Activated naive CD4-positive, alpha-beta T cell treated with anti-CD3 and anti-CD28 coated beads, Interleukin-2, amount 10 ng/mL, durations not matched to agents 7 days and 5 days (primary cell): ENCODE measurements around the gene TMEM212.
"Not testable (repeated sequence)": the region's sequence is repeated elsewhere in the genome, so short reads cannot be mapped to it uniquely, and the experiment has no call there.

Source experiments
- CTCF ChIA-PET: fragments of 350-600 bp; sonication (Branson Sonifier 250); formaldehyde crosslinking; loops from one replicate; lab custom pipeline; 2021; ENCODE audit warnings: antibody characterized with exemption; lab: Charles Lee
- DNase-seq: peaks from one replicate; pipeline ENCODE4 v3.0.0-alpha.2; 2020
- H3K27ac Mint-ChIP-seq: one replicate; pipeline ENCODE4 v1.8.0; 2021; ENCODE audit warnings: mild to moderate bottlenecking, moderate library complexity, mixed read lengths
- H3K27me3 Mint-ChIP-seq: one replicate; pipeline ENCODE4 v1.8.0; 2021; ENCODE audit warnings: mild to moderate bottlenecking, mixed read lengths
- H3K36me3 Mint-ChIP-seq: one replicate; pipeline ENCODE4 v1.8.0; 2021; ENCODE audit warnings: mixed read lengths
- H3K4me1 Mint-ChIP-seq: one replicate; pipeline ENCODE4 v1.8.0; 2021; ENCODE audit warnings: mixed read lengths
- H3K4me3 Mint-ChIP-seq: one replicate; pipeline ENCODE4 v1.8.0; 2021; ENCODE audit warnings: mild to moderate bottlenecking, moderate library complexity, mixed read lengths
- H3K9me3 Mint-ChIP-seq: one replicate; pipeline ENCODE4 v1.8.0; 2021; ENCODE audit warnings: mixed read lengths

The TMEM212 gene

DNA sequence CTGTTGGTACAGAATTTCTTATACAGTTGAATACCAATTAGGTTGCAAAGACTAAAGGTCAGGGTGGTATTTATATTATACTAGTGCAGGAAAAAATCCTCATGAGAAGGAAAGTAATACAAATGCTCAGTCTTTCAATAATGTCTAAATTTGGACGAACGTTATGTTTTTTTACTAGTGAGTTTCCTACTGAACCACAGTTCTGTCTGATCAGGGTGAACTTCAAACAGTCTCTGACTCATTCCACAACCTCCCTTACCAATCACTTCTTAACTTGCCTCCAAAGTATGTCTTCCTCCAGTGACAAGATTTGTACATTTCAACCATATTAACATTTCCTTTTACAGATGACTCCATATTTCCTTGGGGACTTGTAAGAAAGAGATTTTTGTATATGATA, 3.4 kb downstream of the TMEM212 start:
- CTCF ChIA-PET = interaction anchor here (1.5 kb wide), 1 partner anchor 819 kb away, joined by 3 read pairs; no protein-coding TSS in a partner anchor
- Mint-ChIP-seq H3K27ac (peak overlapping the region; percentile 15), H3K9me3 (peaks cover 2% of the 10 kb centered on the region), H3K27me3 (peaks cover 11% of the 10 kb centered on the region), H3K36me3 (peaks cover 3% of the 10 kb centered on the region), H3K4me1 (peaks cover 19% of the 10 kb centered on the region), H3K4me3 (no peak overlapping the region)
- DNase-seq = no peak

GRCh38 chr3:171847133-171847532, 4.0 kb downstream of the TMEM212 start:
- CTCF ChIA-PET = interaction anchor here (1.5 kb wide), 1 partner anchor 819 kb away, joined by 3 read pairs; no protein-coding TSS in a partner anchor
- Mint-ChIP-seq H3K9me3 (peaks cover 2% of the 10 kb centered on the region), H3K27me3 (peaks cover 11% of the 10 kb centered on the region), H3K4me1 (peaks cover 19% of the 10 kb centered on the region), H3K27ac (no peak overlapping the region), H3K4me3 (no peak overlapping the region), H3K36me3 (peaks cover 3% of the 10 kb centered on the region)
- DNase-seq = no peak

DNA sequence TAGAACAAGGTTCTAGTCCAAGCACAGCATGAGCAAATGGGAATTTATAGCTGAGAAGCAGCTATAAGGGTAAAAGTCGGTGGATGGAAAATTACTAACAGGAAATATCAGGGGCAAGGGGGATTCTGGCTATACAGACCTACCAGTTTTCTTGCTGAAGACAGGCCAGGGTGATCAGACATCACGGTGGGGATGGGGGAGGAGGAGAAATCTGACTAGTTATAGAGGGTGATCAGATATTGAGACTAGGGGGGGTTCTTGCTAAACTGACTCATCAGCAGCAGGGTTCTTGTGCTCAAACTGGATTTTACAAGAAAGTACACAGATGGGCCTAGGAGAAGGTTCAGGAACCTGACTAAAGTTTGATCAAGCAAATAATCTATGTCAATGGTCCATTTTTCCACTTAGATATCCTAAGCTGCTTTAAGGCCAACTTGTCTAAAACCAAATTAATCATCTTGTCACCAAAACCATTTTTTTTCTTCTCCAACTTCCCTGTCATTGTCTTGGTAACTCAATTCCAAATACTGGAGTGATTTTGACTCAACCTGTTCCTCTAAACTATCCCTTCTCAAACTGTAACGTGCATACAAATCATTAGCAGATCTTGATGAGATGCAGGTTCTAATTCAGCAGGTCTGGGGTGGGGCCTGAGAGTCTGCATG, 4.6 kb downstream of the TMEM212 start:
- CTCF ChIA-PET = interaction anchor here (0.7 to 1.5 kb wide), 2 partner anchors 493 to 818 kb away, joined by 3 read pairs; no protein-coding TSS in a partner anchor
- H3K9me3 Mint-ChIP-seq = peaks cover 2% of the 10 kb centered on the region
- no peak overlapping the region for H3K4me3 Mint-ChIP-seq
- DNase-seq = no peak
- no peak overlapping the region for H3K27ac Mint-ChIP-seq
- peaks cover 3% of the 10 kb centered on the region for H3K36me3 Mint-ChIP-seq
- H3K27me3 Mint-ChIP-seq = peaks cover 11% of the 10 kb centered on the region
- peaks cover 19% of the 10 kb centered on the region for H3K4me1 Mint-ChIP-seq

- peaks cover 19% of the 10 kb centered on the region for H3K4me1 Mint-ChIP-seq
- H3K9me3 Mint-ChIP-seq = peaks cover 15% of the 10 kb centered on the region
- peaks cover 3% of the 10 kb centered on the region for H3K36me3 Mint-ChIP-seq
- peaks cover 11% of the 10 kb centered on the region for H3K27me3 Mint-ChIP-seq
- no peak overlapping the region for H3K4me3 Mint-ChIP-seq
- DNase-seq = no peak
- CTCF ChIA-PET = interaction anchor here (0.8 to 1.3 kb wide), 2 partner anchors 10 to 76 kb away, joined by 3 to 4 read pairs; no protein-coding TSS in a partner anchor
- no peak overlapping the region for H3K27ac Mint-ChIP-seq
Observed at GRCh38 chr3:171849617-171850319, 6.6 kb downstream of the TMEM212 start.

- peaks cover 15% of the 10 kb centered on the region for H3K9me3 Mint-ChIP-seq
- CTCF ChIA-PET = interaction anchor here (1.3 kb wide), 1 partner anchor 10 kb away, joined by 4 read pairs; no protein-coding TSS in a partner anchor
- DNase-seq = no peak
- H3K4me3 Mint-ChIP-seq = no peak overlapping the region
- no peak overlapping the region for H3K27ac Mint-ChIP-seq
- peaks cover 18% of the 10 kb centered on the region for H3K4me1 Mint-ChIP-seq
- H3K27me3 Mint-ChIP-seq = peaks cover 11% of the 10 kb centered on the region
- peaks cover 3% of the 10 kb centered on the region for H3K36me3 Mint-ChIP-seq
Observed at GRCh38 chr3:171850320-171850959, 7.3 kb downstream of the TMEM212 start.

DNA sequence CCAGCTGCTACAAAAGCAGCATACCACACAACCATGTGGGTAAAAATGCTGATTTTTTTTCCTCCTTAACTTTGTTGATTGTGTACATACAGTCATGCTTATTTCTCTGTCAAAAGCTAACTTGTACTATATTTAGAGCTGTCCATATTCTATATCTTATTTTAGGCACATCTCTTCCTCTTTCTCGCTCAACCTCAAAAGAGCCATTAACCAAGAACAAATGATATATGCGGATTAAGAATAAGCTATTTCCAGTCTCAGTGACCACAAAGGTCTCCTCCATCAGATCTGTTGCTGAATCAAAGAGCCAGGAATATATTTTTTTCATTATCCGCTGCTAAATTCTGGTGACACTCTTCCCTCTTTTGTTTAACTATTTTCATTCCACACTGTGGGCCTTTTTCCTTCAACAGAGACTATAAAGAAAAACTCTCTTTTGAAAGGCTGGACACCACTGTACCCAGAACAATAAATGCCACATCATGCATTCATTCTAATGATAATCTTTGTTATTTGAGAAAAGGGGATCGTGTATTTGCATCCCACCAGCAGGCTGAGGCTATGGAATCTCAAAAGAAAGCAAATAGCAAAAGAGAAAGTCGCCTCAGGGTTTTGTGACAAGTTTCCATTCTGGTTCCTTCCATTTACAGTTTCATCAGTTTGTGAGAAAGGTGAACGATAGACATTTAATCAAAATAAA, 8.0 kb downstream of the TMEM212 start:
- Mint-ChIP-seq H3K4me3 (no peak overlapping the region), H3K4me1 (peaks cover 13% of the 10 kb centered on the region), H3K27me3 (peaks cover 11% of the 10 kb centered on the region), H3K9me3 (peaks cover 12% of the 10 kb centered on the region), H3K27ac (no peak overlapping the region), H3K36me3 (no peaks in the 10 kb centered on the region)
- CTCF ChIA-PET = interaction anchor here (1.3 kb wide), 1 partner anchor 11 kb away, joined by 4 read pairs; no protein-coding TSS in a partner anchor
- DNase-seq = no peak

GRCh38 chr3:171851660-171852058, 8.5 kb downstream of the TMEM212 start:
- Mint-ChIP-seq H3K36me3 (no peaks in the 10 kb centered on the region), H3K27me3 (peaks cover 11% of the 10 kb centered on the region), H3K4me3 (no peak overlapping the region), H3K9me3 (peaks cover 12% of the 10 kb centered on the region), H3K27ac (no peak overlapping the region), H3K4me1 (peaks cover 7% of the 10 kb centered on the region)
- no peak for DNase-seq
- CTCF ChIA-PET = no interaction called here

GRCh38 chr3:171854649-171855305, 11.6 kb downstream of the TMEM212 start:
- Mint-ChIP-seq H3K9me3 (peaks cover 17% of the 10 kb centered on the region), H3K4me3 (no peak overlapping the region), H3K27me3 (peaks cover 10% of the 10 kb centered on the region), H3K27ac (no peak overlapping the region), H3K36me3 (no peaks in the 10 kb centered on the region), H3K4me1 (no peaks in the 10 kb centered on the region)
- DNase-seq = no peak
- CTCF ChIA-PET = interaction anchor here (0.6 kb wide), 1 partner anchor 897 kb away, joined by 3 read pairs; no protein-coding TSS in a partner anchor

DNA sequence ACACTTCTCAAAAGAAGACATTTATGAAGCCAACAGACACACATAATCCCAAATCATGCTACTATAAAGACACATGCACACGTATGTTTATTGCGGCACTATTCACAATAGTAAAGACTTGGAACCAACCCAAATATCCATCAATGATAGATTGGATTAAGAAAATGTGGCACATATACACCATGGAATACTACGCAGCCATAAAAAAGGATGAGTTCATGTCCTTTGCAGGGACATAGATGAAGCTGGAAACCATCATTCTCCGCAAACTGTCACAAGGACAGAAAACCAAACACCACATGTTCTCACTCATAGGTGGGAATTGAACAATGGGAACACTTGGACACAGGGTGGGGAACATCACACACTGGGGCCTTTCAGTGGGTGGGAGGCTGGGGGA, 15.6 kb downstream of the TMEM212 start:
- DNase-seq, H3K27me3 Mint-ChIP-seq, H3K27ac Mint-ChIP-seq, H3K36me3 Mint-ChIP-seq, H3K4me1 Mint-ChIP-seq, H3K4me3 Mint-ChIP-seq: not testable (repeated sequence)
- H3K9me3 Mint-ChIP-seq = peaks cover 14% of the 10 kb centered on the region
- CTCF ChIA-PET = interaction anchor here (0.7 kb wide), 1 partner anchor 340 kb away, joined by 3 read pairs; no protein-coding TSS in a partner anchor

GRCh38 chr3:171860830-171861535, 17.8 kb downstream of the TMEM212 start:
- no peaks in the 10 kb centered on the region for H3K4me1 Mint-ChIP-seq
- peaks cover 5% of the 10 kb centered on the region for H3K9me3 Mint-ChIP-seq
- no peak overlapping the region for H3K27ac Mint-ChIP-seq
- H3K36me3 Mint-ChIP-seq = no peaks in the 10 kb centered on the region
- peaks cover 11% of the 10 kb centered on the region for H3K27me3 Mint-ChIP-seq
- no peak overlapping the region for H3K4me3 Mint-ChIP-seq
- CTCF ChIA-PET = no interaction called here
- no peak for DNase-seq

DNA sequence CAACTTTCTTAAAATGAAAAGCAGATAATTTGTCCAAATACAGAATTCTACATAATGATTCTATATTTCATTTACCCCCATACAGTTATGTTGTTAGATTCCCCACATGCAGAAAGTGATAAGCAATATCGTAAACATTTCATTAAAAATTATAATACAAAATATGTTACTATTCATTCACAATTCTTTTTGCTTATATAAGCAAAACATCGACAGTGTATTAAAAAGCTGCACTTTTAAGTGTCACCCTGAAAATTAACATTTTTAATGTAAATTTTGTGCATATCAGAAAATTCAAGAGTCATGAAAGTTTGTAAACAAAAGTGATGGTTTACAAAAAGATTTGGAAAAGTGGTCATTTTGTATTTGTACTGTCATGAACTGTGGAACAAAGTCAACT, 19.2 kb downstream of the TMEM212 start:
- CTCF ChIA-PET = no interaction called here
- Mint-ChIP-seq H3K9me3 (peaks cover 5% of the 10 kb centered on the region), H3K36me3 (no peaks in the 10 kb centered on the region), H3K4me3 (no peak overlapping the region), H3K27me3 (peaks cover 11% of the 10 kb centered on the region), H3K27ac (no peak overlapping the region), H3K4me1 (no peaks in the 10 kb centered on the region)
- DNase-seq = no peak

- H3K27me3 Mint-ChIP-seq = peaks cover 11% of the 10 kb centered on the region
- no peaks in the 10 kb centered on the region for H3K4me1 Mint-ChIP-seq
- peaks cover 5% of the 10 kb centered on the region for H3K9me3 Mint-ChIP-seq
- H3K36me3 Mint-ChIP-seq = no peaks in the 10 kb centered on the region
- CTCF ChIA-PET = no interaction called here
- no peak overlapping the region for H3K27ac Mint-ChIP-seq
- no peak for DNase-seq
- H3K4me3 Mint-ChIP-seq = no peak overlapping the region
Observed at GRCh38 chr3:171862993-171863521, 19.9 kb downstream of the TMEM212 start.

- no peaks in the 10 kb centered on the region for H3K36me3 Mint-ChIP-seq
- no peak overlapping the region for H3K27ac Mint-ChIP-seq
- no peak for DNase-seq
- peaks cover 11% of the 10 kb centered on the region for H3K27me3 Mint-ChIP-seq
- no peaks in the 10 kb centered on the region for H3K4me1 Mint-ChIP-seq
- H3K4me3 Mint-ChIP-seq = no peak overlapping the region
- H3K9me3 Mint-ChIP-seq = no peaks in the 10 kb centered on the region
- CTCF ChIA-PET = no interaction called here
Observed at GRCh38 chr3:171863920-171864319, 20.8 kb downstream of the TMEM212 start.
